Suprapubic skin (tissue), 4 donors: ENCODE data around the gene COL17A1. TPM values are rescaled to one million over a fixed set of nuclear protein-coding genes. Genes with fewer than 3 reads are reported as not detected.

Source experiments
- DNase-seq, 2 donors: peaks; one replicate each; pipeline ENCODE4 v3.0.0-alpha.2; 2019; ENCODE audit warnings: low spot score in 2 of 2
- H3K27ac ChIP-seq: fragments of 200-600 bp; sonication (generic); one replicate; pipeline ENCODE4 v1.5.1; 2019
- H3K27me3 ChIP-seq: fragments of 200-600 bp; sonication (generic); one replicate; pipeline ENCODE4 v1.5.1; 2019
- H3K36me3 ChIP-seq: fragments of 200-600 bp; sonication (generic); one replicate; pipeline ENCODE4 v1.5.1; 2019
- H3K4me1 ChIP-seq: fragments of 200-600 bp; sonication (generic); one replicate; pipeline ENCODE4 v1.5.1; 2019
- H3K4me3 ChIP-seq: fragments of 200-600 bp; sonication (generic); one replicate; pipeline ENCODE4 v1.5.1; 2019; ENCODE audit warnings: mild to moderate bottlenecking
- H3K9me3 ChIP-seq: fragments of 200-600 bp; sonication (generic); one replicate; pipeline ENCODE4 v1.5.1; 2019
- EP300 ChIP-seq: sonication (generic); formaldehyde crosslinking; IDR thresholded peaks from one replicate; pipeline ENCODE4 v1.6.1; 2017; ENCODE audit warnings: antibody characterized with exemption
- POLR2A ChIP-seq, 2 donors: fragments of 450-650 bp; IDR thresholded peaks; one replicate each; pipeline ENCODE4 v1.6.1; 2017; ENCODE audit warnings: antibody characterized with exemption in 2 of 2, mild to moderate bottlenecking in 2 of 2, moderate library complexity in 2 of 2
- POLR2AphosphoS5 ChIP-seq, 3 donors: sonication (generic); formaldehyde crosslinking; IDR thresholded peaks; one replicate each; pipeline ENCODE4 v1.6.1; 2017; ENCODE audit warnings: antibody characterized with exemption in 3 of 3
- WGBS: methylation state at CpG from one replicate; pipeline ENCODE4 v1.1.5; 2018; 5-methylcytosine and 5-hydroxymethylcytosine counted together
- total RNA-seq, 4 donors: library from RNA; depleted of rRNA; stranded (reverse); fragments of >200 nt; gene quantifications; one replicate each; pipeline ENCODE4 v1.1.0, GENCODE V29; 2016
- TF ChIP-seq, protein P1 (sequence below), 2 donors: fragments of 200-600 bp in 1 of 2; fragments of 450-650 bp in 1 of 2; sonication (generic) in 1 of 2; IDR thresholded peaks; one replicate each; pipeline ENCODE4 v1.5.1; 2016 to 2019; ENCODE audit warnings: antibody characterized with exemption in 2 of 2, mild to moderate bottlenecking in 1 of 2, moderate library complexity in 1 of 2

The COL17A1 gene
- total RNA-seq, 4 donors from 2014 or later: 926 to 1,768 (median 1,374) TPM

DNA sequence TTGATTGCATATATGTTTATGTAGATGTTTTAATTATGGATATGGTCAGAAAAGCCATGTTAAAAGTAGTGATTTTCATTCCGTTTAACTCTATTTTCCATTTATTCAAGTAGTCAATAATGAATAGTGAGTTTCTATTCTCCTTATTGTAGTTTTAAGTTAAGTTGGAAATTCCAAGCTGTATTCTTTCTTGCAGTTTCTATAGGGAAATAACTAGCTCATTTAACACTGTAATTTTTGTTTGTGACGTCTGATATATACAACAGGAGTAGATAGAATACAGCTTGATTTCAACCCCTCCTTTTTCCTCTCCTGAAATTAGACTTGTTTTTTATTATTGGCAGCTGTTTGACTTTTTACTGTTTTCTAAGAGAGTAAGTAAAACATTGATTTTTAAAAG lies 71.5 kb downstream of the COL17A1 start:
- WGBS: 94% methylated on average over 2 of the region's 2 CpGs

DNA sequence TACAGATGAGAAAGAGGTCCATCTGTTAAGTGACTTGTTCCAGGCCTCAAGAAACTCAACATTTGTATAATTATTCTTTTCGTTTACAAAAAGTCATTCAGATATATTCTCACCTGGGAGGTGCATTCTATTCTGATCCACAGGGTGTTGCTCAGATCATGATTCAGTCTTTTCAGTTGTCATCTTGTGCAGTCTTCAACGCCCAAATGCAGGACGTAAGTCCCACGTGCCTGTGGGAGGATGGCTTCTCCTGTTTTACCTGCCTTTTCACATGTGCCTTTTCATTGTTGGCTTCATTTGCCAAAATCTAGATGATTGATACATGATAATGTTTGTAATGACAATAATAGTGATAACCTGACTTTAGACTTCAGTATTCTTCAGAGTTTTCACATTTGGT lies 72.2 kb downstream of the COL17A1 start:
- Histone ChIP-seq H3K27me3 (no peaks in the 10 kb centered on the region), H3K9me3 (no peaks in the 10 kb centered on the region), H3K36me3 (peaks cover 41% of the 10 kb centered on the region), H3K4me1 (no peaks in the 10 kb centered on the region), H3K27ac (no peak overlapping the region), H3K4me3 (no peak overlapping the region)
- DNase-seq: no peak
- TF ChIP-seq, protein P1, sequence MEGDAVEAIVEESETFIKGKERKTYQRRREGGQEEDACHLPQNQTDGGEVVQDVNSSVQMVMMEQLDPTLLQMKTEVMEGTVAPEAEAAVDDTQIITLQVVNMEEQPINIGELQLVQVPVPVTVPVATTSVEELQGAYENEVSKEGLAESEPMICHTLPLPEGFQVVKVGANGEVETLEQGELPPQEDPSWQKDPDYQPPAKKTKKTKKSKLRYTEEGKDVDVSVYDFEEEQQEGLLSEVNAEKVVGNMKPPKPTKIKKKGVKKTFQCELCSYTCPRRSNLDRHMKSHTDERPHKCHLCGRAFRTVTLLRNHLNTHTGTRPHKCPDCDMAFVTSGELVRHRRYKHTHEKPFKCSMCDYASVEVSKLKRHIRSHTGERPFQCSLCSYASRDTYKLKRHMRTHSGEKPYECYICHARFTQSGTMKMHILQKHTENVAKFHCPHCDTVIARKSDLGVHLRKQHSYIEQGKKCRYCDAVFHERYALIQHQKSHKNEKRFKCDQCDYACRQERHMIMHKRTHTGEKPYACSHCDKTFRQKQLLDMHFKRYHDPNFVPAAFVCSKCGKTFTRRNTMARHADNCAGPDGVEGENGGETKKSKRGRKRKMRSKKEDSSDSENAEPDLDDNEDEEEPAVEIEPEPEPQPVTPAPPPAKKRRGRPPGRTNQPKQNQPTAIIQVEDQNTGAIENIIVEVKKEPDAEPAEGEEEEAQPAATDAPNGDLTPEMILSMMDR (IDR thresholded peaks at IDR 0.05): no peak
- TF ChIP-seq POLR2A (IDR thresholded peaks at IDR 0.05) (no peak), EP300 (no peak), POLR2AphosphoS5 (IDR thresholded peaks at IDR 0.05) (no peak)
- 87% methylated on average over 4 of the region's 4 CpGs for WGBS

More for the DNA sequence above, 71.5 kb downstream of the COL17A1 start:
- no peak overlapping the region for H3K4me3 ChIP-seq
- no peaks in the 10 kb centered on the region for H3K4me1 ChIP-seq
- no peaks in the 10 kb centered on the region for H3K27me3 ChIP-seq
- H3K36me3 ChIP-seq: peaks cover 44% of the 10 kb centered on the region
- DNase-seq: no peak
- H3K9me3 ChIP-seq: no peaks in the 10 kb centered on the region
- no peak overlapping the region for H3K27ac ChIP-seq
- TF ChIP-seq POLR2A (IDR thresholded peaks at IDR 0.05) (no peak), EP300 (no peak), POLR2AphosphoS5 (IDR thresholded peaks at IDR 0.05) (no peak)
- TF ChIP-seq, protein P1 (IDR thresholded peaks at IDR 0.05): no peak

DNA sequence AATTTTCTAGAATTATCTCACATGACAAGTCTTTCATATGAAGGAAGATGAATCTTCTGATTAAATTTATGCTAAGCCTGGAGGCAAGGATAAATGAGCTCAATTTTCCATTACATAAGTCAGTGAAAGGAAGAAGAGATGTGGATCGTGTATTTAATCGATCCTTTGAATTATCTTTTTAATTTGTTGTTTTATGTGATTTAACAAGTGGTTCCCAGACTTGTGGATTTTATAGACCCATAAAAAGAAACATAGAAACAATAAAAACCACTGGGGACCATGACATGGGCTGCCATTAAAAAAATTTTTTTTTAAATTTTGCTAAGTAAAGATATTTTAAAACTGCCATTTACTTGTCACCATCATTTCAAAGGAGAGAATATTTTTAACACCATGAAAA lies 73.8 kb downstream of the COL17A1 start:
- H3K4me1 ChIP-seq: no peaks in the 10 kb centered on the region

DNA sequence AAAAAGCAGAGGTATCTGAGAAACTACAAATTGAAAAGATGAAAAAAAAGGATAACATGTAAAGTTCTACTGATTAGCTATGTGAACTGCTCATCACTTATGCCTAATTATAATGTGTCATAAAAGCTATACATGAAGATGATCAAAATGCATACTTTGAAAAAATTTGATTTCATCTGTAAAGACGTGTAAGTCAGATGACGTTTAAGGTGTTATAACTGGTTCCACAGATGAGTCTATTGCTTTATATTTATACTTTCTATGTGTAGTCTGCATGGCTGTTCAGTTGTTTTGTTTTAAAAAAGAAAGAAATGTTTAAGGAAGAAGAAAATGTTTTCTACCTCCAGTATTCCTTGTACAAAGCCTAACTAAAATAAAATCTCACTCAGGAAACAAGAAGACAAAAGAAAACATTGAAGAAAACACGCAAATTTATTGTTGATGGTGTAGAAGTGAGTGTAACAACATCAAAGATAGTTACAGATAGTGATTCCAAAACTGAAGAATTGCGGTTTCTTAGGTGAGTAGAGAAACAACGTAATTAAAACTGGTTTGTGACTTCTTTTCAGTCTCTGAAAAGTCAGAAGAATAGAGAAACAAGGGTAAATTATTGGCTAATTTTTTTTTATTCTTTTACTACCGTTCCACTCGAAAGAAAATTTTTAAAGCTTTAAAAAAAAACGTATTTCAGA lies 80.4 kb downstream of the COL17A1 start:
- H3K4me1 ChIP-seq: no peaks in the 10 kb centered on the region
- 92% methylated on average over 8 of the region's 8 CpGs for WGBS
- no peak overlapping the region for H3K4me3 ChIP-seq
- H3K27ac ChIP-seq: no peak overlapping the region
- H3K36me3 ChIP-seq: peaks cover 76% of the 10 kb centered on the region
- TF ChIP-seq POLR2A (IDR thresholded peaks at IDR 0.05): no peak
- TF ChIP-seq POLR2AphosphoS5 (IDR thresholded peaks at IDR 0.05): no peak
- TF ChIP-seq, protein P1 (IDR thresholded peaks at IDR 0.05): no peak
- no peak for TF ChIP-seq EP300
- H3K9me3 ChIP-seq: no peaks in the 10 kb centered on the region
- no peak for DNase-seq
- no peaks in the 10 kb centered on the region for H3K27me3 ChIP-seq

More for the DNA sequence above, 73.8 kb downstream of the COL17A1 start:
- Histone ChIP-seq H3K27me3 (no peaks in the 10 kb centered on the region), H3K27ac (no peak overlapping the region), H3K36me3 (peaks cover 37% of the 10 kb centered on the region), H3K9me3 (no peaks in the 10 kb centered on the region), H3K4me3 (no peak overlapping the region)
- 71% methylated on average over 2 of the region's 2 CpGs for WGBS
- TF ChIP-seq EP300 (no peak), POLR2A (IDR thresholded peaks at IDR 0.05) (no peak), POLR2AphosphoS5 (IDR thresholded peaks at IDR 0.05) (no peak)
- TF ChIP-seq, protein P1 (IDR thresholded peaks at IDR 0.05): no peak
- no peak for DNase-seq

DNA sequence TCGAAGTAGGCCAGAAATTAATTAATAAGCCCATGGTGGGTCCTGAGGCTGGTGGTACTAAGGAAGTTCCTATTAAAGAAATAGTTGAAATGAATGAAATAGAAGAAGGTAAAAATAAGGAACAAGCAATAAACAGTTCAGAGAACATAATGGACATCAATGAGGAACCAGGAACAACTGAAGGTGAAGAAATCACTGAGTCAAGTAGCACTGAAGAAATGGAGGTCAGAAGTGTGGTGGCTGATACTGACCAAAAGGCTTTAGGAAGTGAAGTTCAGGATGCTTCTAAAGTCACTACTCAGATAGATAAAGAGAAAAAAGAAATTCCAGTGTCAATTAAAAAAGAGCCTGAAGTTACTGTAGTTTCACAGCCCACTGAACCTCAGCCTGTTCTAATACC lies 82.8 kb downstream of the COL17A1 start:
- H3K9me3 ChIP-seq: no peaks in the 10 kb centered on the region
- WGBS: 97% methylated on average over 1 of the region's 1 CpG
- TF ChIP-seq EP300 (no peak), POLR2A (IDR thresholded peaks at IDR 0.05) (no peak), POLR2AphosphoS5 (IDR thresholded peaks at IDR 0.05) (no peak)
- TF ChIP-seq, protein P1 (IDR thresholded peaks at IDR 0.05): no peak
- no peak overlapping the region for H3K4me3 ChIP-seq
- DNase-seq: no peak
- H3K27ac ChIP-seq: no peak overlapping the region
- peaks cover 76% of the 10 kb centered on the region for H3K36me3 ChIP-seq
- H3K4me1 ChIP-seq: no peaks in the 10 kb centered on the region
- no peaks in the 10 kb centered on the region for H3K27me3 ChIP-seq
